ENCODE measurements around the gene VASH1. TPM values are rescaled to one million over a fixed set of nuclear protein-coding genes. Genes with fewer than 3 reads are reported as not detected.

Gene VASH1
- total and polyA plus RNA-seq, 2 of the 13 experiments (the other 11 are each of a cell fraction or from before 2014, with no cell fraction given), result 0.11 to 0.24 TPM

DNA sequence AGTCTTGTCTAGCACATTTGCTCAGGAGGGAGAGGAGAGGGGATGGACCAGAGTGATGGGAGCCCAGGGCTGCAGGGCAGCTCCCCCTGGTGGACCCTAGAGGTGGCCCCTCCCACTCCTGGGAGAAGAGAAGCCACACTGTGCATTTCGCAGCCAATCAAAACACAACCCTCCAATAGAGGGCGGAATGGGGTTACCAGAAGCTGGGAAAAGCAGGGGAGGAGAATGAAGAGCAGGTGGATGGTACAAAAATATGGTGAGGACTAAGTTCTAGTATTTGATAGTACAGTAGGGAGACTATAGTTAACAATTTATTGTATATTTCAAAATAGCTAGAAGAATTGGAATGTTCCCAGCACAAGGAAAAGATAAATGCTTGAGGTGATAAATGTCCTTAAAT lies 23.6 kb downstream of the VASH1 start (continued):
- TF ChIP-seq, protein P1, sequence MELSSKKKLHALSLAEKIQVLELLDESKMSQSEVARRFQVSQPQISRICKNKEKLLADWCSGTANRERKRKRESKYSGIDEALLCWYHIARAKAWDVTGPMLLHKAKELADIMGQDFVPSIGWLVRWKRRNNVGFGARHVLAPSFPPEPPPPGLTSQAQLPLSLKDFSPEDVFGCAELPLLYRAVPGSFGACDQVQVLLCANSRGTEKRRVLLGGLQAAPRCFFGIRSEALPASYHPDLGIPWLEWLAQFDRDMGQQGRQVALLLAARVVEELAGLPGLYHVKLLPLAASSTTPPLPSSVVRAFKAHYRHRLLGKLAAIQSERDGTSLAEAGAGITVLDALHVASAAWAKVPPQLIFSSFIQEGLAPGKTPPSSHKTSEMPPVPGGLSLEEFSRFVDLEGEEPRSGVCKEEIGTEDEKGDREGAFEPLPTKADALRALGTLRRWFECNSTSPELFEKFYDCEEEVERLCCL (CRISPR knock-in tag; IDR thresholded peaks at IDR 0.05; ENCODE audit: borderline replicate concordance), result no peak
- TF ChIP-seq, protein P2, sequence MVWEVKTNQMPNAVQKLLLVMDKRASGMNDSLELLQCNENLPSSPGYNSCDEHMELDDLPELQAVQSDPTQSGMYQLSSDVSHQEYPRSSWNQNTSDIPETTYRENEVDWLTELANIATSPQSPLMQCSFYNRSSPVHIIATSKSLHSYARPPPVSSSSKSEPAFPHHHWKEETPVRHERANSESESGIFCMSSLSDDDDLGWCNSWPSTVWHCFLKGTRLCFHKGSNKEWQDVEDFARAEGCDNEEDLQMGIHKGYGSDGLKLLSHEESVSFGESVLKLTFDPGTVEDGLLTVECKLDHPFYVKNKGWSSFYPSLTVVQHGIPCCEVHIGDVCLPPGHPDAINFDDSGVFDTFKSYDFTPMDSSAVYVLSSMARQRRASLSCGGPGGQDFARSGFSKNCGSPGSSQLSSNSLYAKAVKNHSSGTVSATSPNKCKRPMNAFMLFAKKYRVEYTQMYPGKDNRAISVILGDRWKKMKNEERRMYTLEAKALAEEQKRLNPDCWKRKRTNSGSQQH (CRISPR knock-in tag; IDR thresholded peaks at IDR 0.05; ENCODE audit: low read depth), result no peak
- TF ChIP-seq, protein P3, sequence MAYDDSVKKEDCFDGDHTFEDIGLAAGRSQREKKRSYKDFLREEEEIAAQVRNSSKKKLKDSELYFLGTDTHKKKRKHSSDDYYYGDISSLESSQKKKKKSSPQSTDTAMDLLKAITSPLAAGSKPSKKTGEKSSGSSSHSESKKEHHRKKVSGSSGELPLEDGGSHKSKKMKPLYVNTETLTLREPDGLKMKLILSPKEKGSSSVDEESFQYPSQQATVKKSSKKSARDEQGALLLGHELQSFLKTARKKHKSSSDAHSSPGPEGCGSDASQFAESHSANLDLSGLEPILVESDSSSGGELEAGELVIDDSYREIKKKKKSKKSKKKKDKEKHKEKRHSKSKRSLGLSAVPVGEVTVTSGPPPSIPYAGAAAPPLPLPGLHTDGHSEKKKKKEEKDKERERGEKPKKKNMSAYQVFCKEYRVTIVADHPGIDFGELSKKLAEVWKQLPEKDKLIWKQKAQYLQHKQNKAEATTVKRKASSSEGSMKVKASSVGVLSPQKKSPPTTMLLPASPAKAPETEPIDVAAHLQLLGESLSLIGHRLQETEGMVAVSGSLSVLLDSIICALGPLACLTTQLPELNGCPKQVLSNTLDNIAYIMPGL (CRISPR knock-in tag; IDR thresholded peaks at IDR 0.05; ENCODE audit: borderline replicate concordance in 1 of 2, low read depth in 1 of 2), result peak; percentile 43 to 57; a peak in 2 of 4 replicates
- TF ChIP-seq ZNF781 (CRISPR knock-in tag; IDR thresholded peaks at IDR 0.05; ENCODE audit: borderline replicate concordance, not compliant biosample characterization), result no peak
- TF ChIP-seq, protein P4, sequence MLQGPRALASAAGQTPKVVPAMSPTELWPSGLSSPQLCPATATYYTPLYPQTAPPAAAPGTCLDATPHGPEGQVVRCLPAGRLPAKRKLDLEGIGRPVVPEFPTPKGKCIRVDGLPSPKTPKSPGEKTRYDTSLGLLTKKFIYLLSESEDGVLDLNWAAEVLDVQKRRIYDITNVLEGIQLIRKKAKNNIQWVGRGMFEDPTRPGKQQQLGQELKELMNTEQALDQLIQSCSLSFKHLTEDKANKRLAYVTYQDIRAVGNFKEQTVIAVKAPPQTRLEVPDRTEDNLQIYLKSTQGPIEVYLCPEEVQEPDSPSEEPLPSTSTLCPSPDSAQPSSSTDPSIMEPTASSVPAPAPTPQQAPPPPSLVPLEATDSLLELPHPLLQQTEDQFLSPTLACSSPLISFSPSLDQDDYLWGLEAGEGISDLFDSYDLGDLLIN (CRISPR knock-in tag; IDR thresholded peaks at IDR 0.05; ENCODE audit: borderline replicate concordance), result no peak
- TF ChIP-seq ATF7 (IDR thresholded peaks at IDR 0.05), result no peak
- no peak for TF ChIP-seq ATF7 (CRISPR knock-in tag; IDR thresholded peaks at IDR 0.05)
- TF ChIP-seq, protein P5, sequence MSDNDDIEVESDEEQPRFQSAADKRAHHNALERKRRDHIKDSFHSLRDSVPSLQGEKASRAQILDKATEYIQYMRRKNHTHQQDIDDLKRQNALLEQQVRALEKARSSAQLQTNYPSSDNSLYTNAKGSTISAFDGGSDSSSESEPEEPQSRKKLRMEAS (IDR thresholded peaks at IDR 0.05), result 0 out of 2 replicates have a peak, but pooled peaks have one; percentile 13
- no peak for TF ChIP-seq GABPB1 (CRISPR knock-in tag; IDR thresholded peaks at IDR 0.05)
- no peak for TF ChIP-seq TEAD3 (CRISPR knock-in tag; optimal IDR thresholded peaks at IDR 0.05; ENCODE audit: borderline replicate concordance)
- TF ChIP-seq BHLHE40 (IDR thresholded peaks at IDR 0.05; ENCODE audit: low read length), result no peak
- TF ChIP-seq KLF9 (CRISPR knock-in tag; IDR thresholded peaks at IDR 0.05; ENCODE audit: low read depth), result no peak
- 0 out of 2 replicates have a peak, but pooled peaks have one; percentile 11 for TF ChIP-seq MYC (CRISPR knock-in tag; IDR thresholded peaks at IDR 0.05; ENCODE audit: borderline replicate concordance)
- TF ChIP-seq PITX1 (CRISPR knock-in tag; IDR thresholded peaks at IDR 0.05), result 0 out of 2 replicates have a peak, but pooled peaks have one; percentile 34
- TF ChIP-seq MED8 (CRISPR knock-in tag; IDR thresholded peaks at IDR 0.05; ENCODE audit: insufficient replicate concordance), result no peak
- TF ChIP-seq ZNF331 (CRISPR knock-in tag; IDR thresholded peaks at IDR 0.05), result no peak
- TF ChIP-seq ZKSCAN5 (CRISPR knock-in tag; IDR thresholded peaks at IDR 0.05), result no peak
- TF ChIP-seq ZNF160 (CRISPR knock-in tag; IDR thresholded peaks at IDR 0.05), result no peak
- TF ChIP-seq SALL2 (CRISPR knock-in tag; IDR thresholded peaks at IDR 0.05), result no peak
- TF ChIP-seq MXI1 (IDR thresholded peaks at IDR 0.05; ENCODE audit: borderline replicate concordance, low read depth, low read length), result no peak
- no peak for TF ChIP-seq HDAC2 (CRISPR knock-in tag; IDR thresholded peaks at IDR 0.05)
- TF ChIP-seq, protein P6, sequence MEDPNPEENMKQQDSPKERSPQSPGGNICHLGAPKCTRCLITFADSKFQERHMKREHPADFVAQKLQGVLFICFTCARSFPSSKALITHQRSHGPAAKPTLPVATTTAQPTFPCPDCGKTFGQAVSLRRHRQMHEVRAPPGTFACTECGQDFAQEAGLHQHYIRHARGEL (CRISPR knock-in tag; IDR thresholded peaks at IDR 0.05), result no peak
- no peak for TF ChIP-seq RCOR2 (CRISPR knock-in tag; IDR thresholded peaks at IDR 0.05)
- TF ChIP-seq ZFYVE20 (CRISPR knock-in tag; IDR thresholded peaks at IDR 0.05; ENCODE audit: borderline replicate concordance, low read depth), result no peak
- TF ChIP-seq ZNF841 (CRISPR knock-in tag; IDR thresholded peaks at IDR 0.05; ENCODE audit: borderline replicate concordance), result no peak
- TF ChIP-seq CCDC6 (CRISPR knock-in tag; IDR thresholded peaks at IDR 0.05), result no peak
